ENCODE measurements around the gene GSDME. TPM values are rescaled to one million over a fixed set of nuclear protein-coding genes. Genes with fewer than 3 reads are reported as not detected.

Gene GSDME
- total RNA-seq, 3 donors from 2014 or later (not counting 1 experiment from before 2014, with no cell fraction given) = 0.20 to 0.31 TPM; not detected in 1

- Histone ChIP-seq H3K27ac (ENCODE audit: low read length) (no peak overlapping the region), H3K36me3 (ENCODE audit: control insufficient read depth, insufficient read depth, low read length) (no peaks in the 10 kb centered on the region), H3K4me3 (ENCODE audit: low read length) (peak overlapping the region; percentile 32), H3K9me3 (ENCODE audit: control insufficient read depth, insufficient read depth, low read length) (no peaks in the 10 kb centered on the region), H3K27me3 (ENCODE audit: control insufficient read depth, insufficient read depth, low read length) (peaks cover 32% of the 10 kb centered on the region), H3K4me1 (ENCODE audit: control insufficient read depth, insufficient read depth, low read length) (peaks cover 13% of the 10 kb centered on the region)
- DNase-seq (peak in 1 of 2 donors; percentile 15), ATAC-seq (peak in 2 of 3 donors; percentile 10 to 30)
- Mint-ChIP-seq H3K27me3 (ENCODE audit: low read depth in 2 of 2) (peaks cover 43 to 81% of the 10 kb centered on the region in 2 donors), H3K9me3 (no peaks in the 10 kb centered on the region), H3K4me3 (peak overlapping the region; percentile 85), H3K4me1 (peaks cover 0 to 18% of the 10 kb centered on the region in 2 donors), H3K27ac (no peak overlapping the region), H3K36me3 (no peaks in the 10 kb centered on the region)
- TF ChIP-seq CTCF (IDR thresholded peaks at IDR 0.05) = no peak
- 3% methylated on average over 50 of the region's 54 CpGs for WGBS (ENCODE audit: insufficient coverage)
- intact Hi-C loops (cut with micrococcal nuclease) = no loop called here
These were observed 515 bp downstream of the GSDME start for GRCh38 chr7:24756545-24757352.

GRCh38 chr7:24755541-24756407, 1.5 kb downstream of the GSDME start:
- peak overlapping the region; percentile 85 for H3K4me3 Mint-ChIP-seq
- Histone ChIP-seq H3K36me3 (ENCODE audit: control insufficient read depth, insufficient read depth, low read length) (no peaks in the 10 kb centered on the region), H3K4me1 (ENCODE audit: control insufficient read depth, insufficient read depth, low read length) (peaks cover 13% of the 10 kb centered on the region), H3K27ac (ENCODE audit: low read length) (no peak overlapping the region), H3K27me3 (ENCODE audit: control insufficient read depth, insufficient read depth, low read length) (peaks cover 30% of the 10 kb centered on the region), H3K9me3 (ENCODE audit: control insufficient read depth, insufficient read depth, low read length) (no peaks in the 10 kb centered on the region), H3K4me3 (ENCODE audit: low read length) (no peak overlapping the region)
- H3K36me3 Mint-ChIP-seq = no peaks in the 10 kb centered on the region
- H3K27me3 Mint-ChIP-seq (ENCODE audit: low read depth in 2 of 2) = peaks cover 43 to 88% of the 10 kb centered on the region in 2 donors
- no peaks in the 10 kb centered on the region for H3K9me3 Mint-ChIP-seq
- no peak overlapping the region for H3K27ac Mint-ChIP-seq
- H3K4me1 Mint-ChIP-seq = peaks cover 0 to 18% of the 10 kb centered on the region in 2 donors
- intact Hi-C loops (cut with micrococcal nuclease) = no loop called here
- TF ChIP-seq CTCF (IDR thresholded peaks at IDR 0.05) = no peak
- DNase-seq (peak in 1 of 2 donors; percentile 4), ATAC-seq (no peak)
- WGBS (ENCODE audit: insufficient coverage) = 63% methylated on average over 10 of the region's 12 CpGs

- H3K9me3 ChIP-seq (ENCODE audit: control insufficient read depth, insufficient read depth, low read length) = no peaks in the 10 kb centered on the region
- no peak overlapping the region for H3K27ac Mint-ChIP-seq
- no peak for TF ChIP-seq CTCF (IDR thresholded peaks at IDR 0.05)
- intact Hi-C loops (cut with micrococcal nuclease) = no loop called here
- no peak for DNase-seq
- peak overlapping the region; percentile 21 for H3K4me3 Mint-ChIP-seq
- no peak for ATAC-seq
- peaks cover 29% of the 10 kb centered on the region for H3K27me3 ChIP-seq (ENCODE audit: control insufficient read depth, insufficient read depth, low read length)
- peaks cover 0 to 18% of the 10 kb centered on the region in 2 donors for H3K4me1 Mint-ChIP-seq
- H3K4me3 ChIP-seq (ENCODE audit: low read length) = no peak overlapping the region
- no peaks in the 10 kb centered on the region for H3K9me3 Mint-ChIP-seq
- peaks cover 13% of the 10 kb centered on the region for H3K4me1 ChIP-seq (ENCODE audit: control insufficient read depth, insufficient read depth, low read length)
- H3K27me3 Mint-ChIP-seq (ENCODE audit: low read depth in 2 of 2) = peaks cover 44 to 88% of the 10 kb centered on the region in 2 donors
- WGBS (ENCODE audit: insufficient coverage) = 91% methylated on average over 3 of the region's 3 CpGs
- no peaks in the 10 kb centered on the region for H3K36me3 ChIP-seq (ENCODE audit: control insufficient read depth, insufficient read depth, low read length)
- no peak overlapping the region for H3K27ac ChIP-seq (ENCODE audit: low read length)
- H3K36me3 Mint-ChIP-seq = no peaks in the 10 kb centered on the region
These were observed 2.3 kb downstream of the GSDME start for GRCh38 chr7:24754906-24755506.
